AML-193 (cell line): Measurements from ENCODE around the gene RBSN.

Source experiments
- DNase-seq, 2 experiments: peaks; one replicate each; lab custom pipeline; 2025; lab: John Stamatoyannopoulos, UW

RBSN gene

GRCh38 chr3:15099364-15100098, 583 bp upstream of the RBSN start:
- DNase-seq, result no peak

DNA sequence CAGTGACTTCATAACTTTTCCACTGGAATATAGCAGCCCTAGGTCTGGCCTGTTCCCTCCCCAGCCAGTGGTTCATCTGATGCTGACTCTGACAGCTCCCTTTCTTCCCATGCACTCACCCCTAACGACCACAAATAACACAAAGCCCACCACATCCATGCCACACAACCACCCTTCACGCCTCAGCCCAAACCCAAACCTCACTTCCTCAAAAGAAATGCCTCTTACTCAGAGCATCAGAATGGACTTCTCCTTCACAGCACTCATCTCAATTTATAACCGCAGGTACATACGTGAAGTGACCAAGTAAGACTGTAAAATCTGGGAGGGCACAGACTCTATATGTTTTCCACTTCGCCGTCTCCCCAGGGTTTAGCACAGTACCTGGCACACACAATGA, 1.1 kb downstream of the RBSN start:
- peak; percentile 51 to 65 for DNase-seq

- no peak for DNase-seq
Observed at GRCh38 chr3:15096046-15096445, 2.9 kb downstream of the RBSN start.

DNA sequence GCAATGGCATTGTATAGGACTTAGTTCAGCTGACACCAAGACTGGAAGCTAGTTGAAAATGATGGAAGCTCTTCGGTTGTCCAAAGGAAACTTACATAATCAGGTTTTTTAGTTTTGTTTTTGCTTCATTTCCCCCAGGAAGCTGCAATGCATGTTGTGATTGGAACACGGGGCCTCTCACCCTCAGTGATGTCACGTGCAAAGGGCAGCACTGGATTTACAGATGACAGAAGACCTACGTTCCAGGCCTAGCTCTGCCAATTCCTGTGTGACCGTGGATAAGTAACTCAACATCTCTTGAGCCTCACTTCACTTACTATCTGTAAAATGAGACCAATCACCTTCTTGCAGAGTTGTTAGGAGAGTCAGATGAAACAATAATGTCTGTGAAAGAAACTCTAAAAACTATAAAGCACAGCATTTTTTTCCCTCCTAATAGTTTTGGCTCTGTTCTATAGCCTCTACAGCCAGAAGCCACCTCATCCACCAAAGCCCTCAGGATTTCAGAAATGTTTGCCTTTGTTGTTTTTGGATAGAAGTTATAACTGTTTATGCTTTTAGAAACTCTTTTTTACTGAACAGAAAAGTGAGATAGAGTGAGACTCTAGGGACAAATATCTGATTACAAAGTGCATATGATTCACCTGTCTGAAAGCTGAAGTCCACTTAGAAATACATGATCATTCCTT, 4.6 kb downstream of the RBSN start:
- no peak for DNase-seq

DNA sequence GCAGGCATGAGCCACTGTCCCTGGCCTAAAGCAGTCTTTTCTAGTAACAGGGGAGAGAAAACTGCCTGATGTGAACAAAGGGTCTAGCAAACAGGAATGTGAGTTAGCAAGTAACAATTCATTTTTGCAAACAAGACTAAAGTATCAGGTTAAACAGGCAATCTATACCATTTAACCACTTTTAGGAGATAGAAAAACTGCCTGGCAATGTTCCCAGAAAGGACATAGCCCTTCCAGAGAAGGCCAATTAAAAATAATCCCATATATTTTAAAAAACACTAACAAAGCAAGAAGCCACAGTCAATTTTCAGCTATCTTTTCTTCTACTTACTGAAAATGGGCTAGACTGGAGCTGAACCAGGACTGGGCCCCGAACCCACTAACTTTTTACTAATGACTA, 6.3 kb downstream of the RBSN start:
- DNase-seq, result no peak

DNA sequence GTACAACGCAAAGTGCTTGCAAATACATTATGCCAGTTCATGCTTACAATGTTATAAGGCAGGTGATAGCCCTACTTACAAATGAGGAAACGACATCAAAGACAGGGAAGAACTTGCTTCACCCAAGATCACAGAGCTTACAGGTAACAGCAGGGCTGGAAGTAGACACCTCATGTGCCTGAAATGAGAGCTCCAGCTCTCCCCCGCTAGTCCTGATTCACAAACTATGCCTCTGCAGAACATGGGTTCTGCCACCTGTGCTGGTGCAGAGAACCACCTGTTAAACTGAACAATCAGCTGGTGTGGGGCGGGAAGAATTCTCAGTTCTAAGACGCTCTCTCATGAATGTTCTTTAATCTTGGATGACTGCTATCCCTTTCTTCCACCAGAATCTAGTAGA, 7.4 kb downstream of the RBSN start:
- DNase-seq, result no peak

GRCh38 chr3:15089201-15089600, 9.7 kb downstream of the RBSN start:
- DNase-seq, result no peak

DNA sequence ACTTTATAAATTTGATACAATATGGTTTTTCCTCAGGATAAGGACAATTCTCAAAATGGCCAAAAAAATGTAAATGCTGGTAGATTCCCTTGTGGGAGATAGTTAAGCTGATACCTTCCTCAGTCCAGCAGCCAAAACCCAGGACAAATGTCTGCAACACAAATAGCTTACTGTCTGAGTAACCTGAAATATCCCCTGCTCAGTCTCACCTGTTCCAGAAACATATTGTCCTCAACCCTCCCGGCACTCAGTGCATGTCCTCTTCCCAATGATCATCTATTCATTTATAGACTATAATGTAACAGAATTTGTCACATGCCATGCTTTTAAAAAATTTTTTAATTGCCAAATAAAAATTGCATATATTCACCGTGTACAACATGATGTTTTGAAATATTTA, 12.2 kb downstream of the RBSN start:
- DNase-seq, result no peak

DNA sequence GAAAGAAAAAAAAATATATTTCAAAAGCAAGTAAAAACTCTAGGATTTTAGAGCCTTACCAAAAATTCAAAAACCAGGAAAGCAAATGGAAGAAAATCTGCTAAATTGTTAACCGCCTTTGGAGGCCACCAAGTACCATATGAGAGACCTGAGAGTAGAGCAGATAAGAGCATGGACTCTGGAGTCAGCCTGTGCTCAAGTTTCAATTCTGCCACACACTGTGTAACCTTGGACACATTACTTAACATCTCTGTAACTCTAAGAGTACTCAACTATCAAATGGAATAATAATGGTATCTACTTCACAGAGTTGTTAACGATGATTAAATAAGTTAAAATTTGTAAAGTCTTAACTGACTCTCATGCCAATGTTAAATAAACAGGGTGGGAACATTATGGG, 12.7 kb downstream of the RBSN start:
- no peak for DNase-seq

DNA sequence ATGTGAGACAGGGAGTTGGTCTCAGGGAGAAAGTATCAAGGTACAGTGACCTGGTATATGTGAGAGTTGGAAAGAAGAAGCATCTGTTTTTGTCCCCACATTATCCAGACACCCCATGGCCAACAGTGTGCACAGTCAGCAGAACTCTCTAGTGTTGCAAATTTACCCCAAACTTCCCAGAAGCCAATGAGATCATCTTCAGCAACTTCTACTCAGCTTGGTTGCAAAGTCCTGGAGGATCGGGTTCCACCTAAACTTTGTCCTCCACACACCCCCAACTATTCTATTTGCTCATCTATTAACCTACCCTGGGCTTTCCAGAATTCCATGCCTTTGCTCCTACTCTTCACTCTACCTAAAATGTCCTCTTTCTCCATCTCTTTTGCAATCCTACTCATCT, 15.7 kb downstream of the RBSN start:
- DNase-seq, result no peak

- peak; percentile 57 to 63 for DNase-seq
Observed at GRCh38 chr3:15081960-15082664, 16.8 kb downstream of the RBSN start.

DNA sequence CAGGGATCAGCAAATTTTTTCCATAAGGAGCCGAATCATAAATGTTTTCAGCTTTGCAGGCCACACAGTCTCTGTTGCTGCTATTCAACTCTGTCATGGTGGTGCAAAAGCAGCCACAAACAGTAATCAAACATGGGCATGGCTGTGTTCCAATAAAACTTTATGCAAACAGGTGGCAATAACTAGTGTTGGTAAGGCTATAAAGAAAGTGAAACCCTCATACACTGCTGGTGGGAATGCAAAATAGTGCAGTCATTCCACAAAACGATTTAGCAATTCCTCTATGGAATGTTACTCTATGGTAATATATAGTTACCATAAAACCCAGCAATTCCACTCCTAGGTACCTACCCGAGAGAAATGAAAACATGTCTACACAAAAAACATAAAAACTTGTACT, 19.9 kb downstream of the RBSN start:
- no peak for DNase-seq

DNA sequence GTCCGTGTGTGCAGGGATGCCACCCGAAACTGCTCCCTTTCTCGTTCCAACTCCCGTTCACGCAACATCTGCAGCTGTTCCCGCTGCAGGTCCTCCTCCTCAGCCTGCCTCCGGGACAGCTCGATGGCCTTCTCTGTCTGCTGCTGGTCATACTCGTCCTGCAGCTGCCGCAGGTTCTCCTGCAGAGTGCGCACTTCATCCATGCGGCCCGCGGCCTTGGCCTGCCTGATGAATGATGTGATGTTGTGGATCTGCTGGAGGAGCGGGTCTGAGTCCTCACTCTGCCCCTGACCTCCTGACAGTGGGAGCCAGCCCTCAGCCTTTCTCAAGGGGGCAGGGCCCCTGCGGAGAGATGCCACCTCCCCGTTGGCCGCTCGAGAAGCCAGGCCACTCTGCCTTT, 24.4 kb downstream of the RBSN start:
- DNase-seq, result no peak

GRCh38 chr3:15071699-15072098, 27.2 kb downstream of the RBSN start:
- no peak for DNase-seq

DNA sequence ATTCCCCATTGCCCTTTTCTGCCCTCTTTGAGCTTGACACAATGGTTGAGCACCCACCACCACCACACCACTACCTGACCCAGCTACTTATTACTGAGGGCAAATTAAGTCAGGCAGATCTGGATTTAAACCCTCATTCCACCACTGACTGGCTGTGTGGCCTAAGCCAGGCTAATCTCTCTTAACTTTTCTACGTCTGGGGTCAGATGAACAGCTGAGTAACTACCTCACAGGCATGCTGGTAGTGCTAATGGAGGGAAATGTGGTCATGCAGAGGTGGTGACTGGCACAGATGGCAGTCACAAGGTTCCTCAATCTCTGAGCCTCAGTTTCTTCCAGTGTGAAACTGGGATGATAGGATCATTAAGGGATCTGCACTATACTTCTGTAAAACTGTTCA, 29.5 kb downstream of the RBSN start:
- no peak for DNase-seq

DNA sequence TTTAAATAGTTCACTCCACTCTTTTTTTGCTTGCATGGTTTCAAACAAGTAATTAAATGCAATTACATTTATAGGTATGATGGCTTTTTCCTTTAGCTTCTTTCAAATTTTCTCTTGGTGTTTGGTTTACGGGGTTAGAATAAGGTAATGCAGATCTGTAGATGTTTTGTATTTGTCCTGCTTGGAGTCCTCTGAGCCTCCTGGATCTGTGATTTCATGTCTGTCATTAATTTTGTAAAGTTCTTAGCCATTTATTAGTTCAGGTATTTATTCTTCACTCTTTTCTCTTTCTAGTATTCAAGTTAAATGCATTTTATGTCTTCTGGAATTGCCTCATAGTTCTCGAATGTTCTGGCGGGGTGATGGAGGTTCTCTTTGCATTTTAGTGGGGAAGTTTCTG, 32.5 kb downstream of the RBSN start:
- DNase-seq, result no peak

DNA sequence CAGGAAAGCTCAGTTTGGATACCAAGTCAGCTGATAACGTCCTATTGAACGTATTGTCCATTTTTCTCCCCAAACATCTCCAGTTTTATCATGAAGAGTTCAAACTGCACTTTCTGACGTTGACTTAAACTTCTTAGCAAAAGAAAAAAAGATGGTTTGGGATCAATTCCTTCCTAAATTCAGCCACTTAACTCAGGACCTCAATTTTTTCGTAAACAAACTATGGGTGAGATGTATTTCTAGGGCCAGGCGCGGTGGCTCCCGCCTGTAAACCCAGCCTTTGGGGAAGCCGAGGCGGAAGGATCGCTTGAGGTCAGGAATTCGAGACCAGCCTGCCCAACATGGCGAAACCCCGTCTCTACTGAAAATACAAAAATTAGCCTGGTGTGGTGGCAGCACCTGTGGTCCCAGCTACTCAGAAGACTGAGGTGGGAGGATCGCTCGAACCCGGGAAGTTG, 33.4 kb downstream of the RBSN start:
- no peak for DNase-seq

DNA sequence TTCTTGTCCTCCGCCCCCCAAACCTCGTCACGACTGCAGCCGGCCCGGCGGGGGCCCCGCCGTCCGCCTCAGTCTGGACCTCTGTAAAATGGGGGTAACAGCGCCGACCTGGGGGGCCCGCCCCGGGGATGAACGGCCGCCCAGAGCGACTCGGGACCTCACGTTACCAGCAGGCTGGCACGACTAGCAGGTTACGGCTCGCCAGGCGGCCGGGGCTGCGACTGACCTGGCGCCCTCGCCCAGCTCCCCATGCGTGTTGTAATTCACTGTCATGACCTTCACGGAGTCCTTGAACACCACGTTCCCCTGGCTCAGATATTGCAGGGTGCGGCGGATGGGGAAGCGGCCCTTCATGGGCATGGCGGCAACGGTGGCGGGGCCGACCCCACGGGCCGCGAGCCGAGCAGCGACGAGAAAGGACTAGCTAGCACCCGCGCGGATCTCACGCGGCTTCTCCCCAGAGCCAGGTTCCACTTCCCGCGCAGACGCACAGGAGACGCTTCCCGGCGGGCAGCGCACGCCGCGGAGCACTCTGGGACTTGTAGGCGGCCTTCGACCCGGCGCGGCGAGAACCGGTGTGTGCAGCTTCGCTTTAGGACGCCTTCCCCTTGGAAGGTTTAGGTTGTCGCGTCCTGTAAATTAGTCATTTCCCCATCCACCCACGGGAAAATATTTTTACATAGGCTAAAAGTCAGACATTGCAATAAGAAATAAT, 34.0 kb downstream of the RBSN start, which contains the start of gene MRPS25:
TSS of gene MRPS25 (minus strand) at position 481 of the 715 bp plus-strand sequence. CDS start at position 360, 121 bp downstream.
- DNase-seq, result peak; percentile 97

GRCh38 chr3:15064299-15064834, 34.6 kb downstream of the RBSN start:
- peak; percentile 16 to 51 for DNase-seq

GRCh38 chr3:15063656-15064286, 35.2 kb downstream of the RBSN start:
- DNase-seq, result no peak

DNA sequence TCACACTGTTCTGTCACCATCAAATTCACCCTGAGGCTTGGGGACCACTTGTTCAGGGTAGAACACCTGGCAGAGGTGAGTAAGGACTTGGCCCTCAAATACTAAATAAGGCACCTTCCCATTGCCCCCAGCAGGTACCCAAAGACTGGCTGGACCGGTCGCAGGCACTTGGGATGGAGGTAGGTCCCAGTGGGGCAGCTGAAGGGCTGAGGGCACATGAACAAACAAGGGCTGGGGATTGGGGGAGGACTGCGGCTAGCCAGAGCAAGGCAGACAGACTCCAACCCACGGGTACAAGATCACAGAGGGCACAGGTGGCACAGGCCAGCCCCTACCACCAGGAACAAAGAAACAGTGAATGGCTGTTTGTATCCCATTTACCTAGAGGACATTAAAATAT, 35.7 kb downstream of the RBSN start:
- no peak for DNase-seq

GRCh38 chr3:15060029-15060428, 38.9 kb downstream of the RBSN start:
- DNase-seq, result no peak
